Vagina (tissue), 2 donors: ENCODE results near the gene TMPRSS2. TPM values are rescaled to one million over a fixed set of nuclear protein-coding genes. Genes with fewer than 3 reads are reported as not detected.

Source experiments
- DNase-seq, 2 donors: peaks; one replicate each; pipeline ENCODE4 v3.0.0-alpha.2; 2017; ENCODE audit errors: extremely low spot score in 2 of 2
- H3K27ac ChIP-seq: fragments of 200-600 bp; sonication (generic); one replicate; pipeline ENCODE4 v1.5.1; 2019
- H3K27me3 ChIP-seq: fragments of 200-600 bp; sonication (generic); one replicate; pipeline ENCODE4 v1.5.1; 2019
- H3K36me3 ChIP-seq, 2 donors: fragments of 200-600 bp; sonication (generic); one replicate each; pipeline ENCODE4 v1.5.1; 2017 to 2019
- H3K4me1 ChIP-seq: fragments of 200-600 bp; sonication (generic); one replicate; pipeline ENCODE4 v1.5.1; 2019
- H3K4me3 ChIP-seq, 2 donors: fragments of 200-600 bp; sonication (generic); 1 replicate in 1 of 2; 2 replicates in 1 of 2; pipeline ENCODE4 v1.5.1; 2016 to 2019
- H3K9me3 ChIP-seq: fragments of 200-600 bp; sonication (generic); one replicate; pipeline ENCODE4 v1.5.1; 2019
- CTCF ChIP-seq, 3 experiments: fragments of 450-650 bp in 2 of 3; fragments of 200-600 bp in 1 of 3; sonication (generic) in 1 of 3; IDR thresholded peaks; one replicate each; pipeline ENCODE4 v1.5.1; 2017 to 2019; ENCODE audit warnings: antibody characterized with exemption in 3 of 3, mild to moderate bottlenecking in 2 of 3, moderate library complexity in 2 of 3
- POLR2A ChIP-seq, 2 donors: fragments of 450-650 bp; IDR thresholded peaks; one replicate each; pipeline ENCODE4 v1.6.1; 2017; ENCODE audit warnings: antibody characterized with exemption in 2 of 2, mild to moderate bottlenecking in 2 of 2, moderate library complexity in 2 of 2
- POLR2AphosphoS5 ChIP-seq, 2 donors: sonication (generic); formaldehyde crosslinking; IDR thresholded peaks; one replicate each; pipeline ENCODE4 v1.9.0; 2017; ENCODE audit warnings: antibody characterized with exemption in 2 of 2, mild to moderate bottlenecking in 2 of 2, low read depth in 1 of 2; ENCODE audit not compliant: insufficient read depth in 1 of 2
- intact Hi-C: fragments of 100-400 bp; cut with DNase I; formaldehyde crosslinking; loops from one replicate; pipeline ENCODE4 v1.15.1; 2023
- total RNA-seq: library from RNA; depleted of rRNA; stranded (reverse); fragments of >200 nt; gene quantifications from one replicate; pipeline ENCODE4 v1.2.3, GENCODE V29; 2016

The TMPRSS2 gene
- total RNA-seq, 1 donor from 2014 or later, result 19.9 TPM

GRCh38 chr21:41545500-41546359 lies 37.8 kb upstream of the TMPRSS2 start:
- intact Hi-C loops, result no loop called here
- Histone ChIP-seq H3K4me3 (no peak overlapping the region), H3K27me3 (no peaks in the 10 kb centered on the region), H3K9me3 (no peaks in the 10 kb centered on the region), H3K4me1 (no peaks in the 10 kb centered on the region), H3K36me3 (no peaks in the 10 kb centered on the region), H3K27ac (no peak overlapping the region)
- DNase-seq, result no peak
- TF ChIP-seq CTCF (IDR thresholded peaks at IDR 0.05), result no peak
- no peak for TF ChIP-seq POLR2A (IDR thresholded peaks at IDR 0.05)
- no peak for TF ChIP-seq POLR2AphosphoS5 (IDR thresholded peaks at IDR 0.05; ENCODE audit: insufficient read depth in 1 of 2, low read depth in 1 of 2)

- Histone ChIP-seq H3K4me1 (no peaks in the 10 kb centered on the region), H3K36me3 (no peaks in the 10 kb centered on the region), H3K27me3 (no peaks in the 10 kb centered on the region), H3K27ac (no peak overlapping the region), H3K9me3 (no peaks in the 10 kb centered on the region), H3K4me3 (no peak overlapping the region)
- intact Hi-C loops, result no loop called here
- TF ChIP-seq POLR2A (IDR thresholded peaks at IDR 0.05) (no peak), CTCF (IDR thresholded peaks at IDR 0.05) (no peak), POLR2AphosphoS5 (IDR thresholded peaks at IDR 0.05; ENCODE audit: insufficient read depth in 1 of 2, low read depth in 1 of 2) (no peak)
- DNase-seq, result no peak
These were observed 34.8 kb upstream of the TMPRSS2 start for GRCh38 chr21:41542727-41543126.

GRCh38 chr21:41537356-41537755 lies 29.4 kb upstream of the TMPRSS2 start:
- Histone ChIP-seq H3K36me3 (no peaks in the 10 kb centered on the region), H3K4me1 (no peaks in the 10 kb centered on the region), H3K27ac (no peak overlapping the region), H3K27me3 (no peaks in the 10 kb centered on the region), H3K9me3 (no peaks in the 10 kb centered on the region), H3K4me3 (no peak overlapping the region)
- intact Hi-C loops, result no loop called here
- TF ChIP-seq POLR2AphosphoS5 (IDR thresholded peaks at IDR 0.05; ENCODE audit: insufficient read depth in 1 of 2, low read depth in 1 of 2) (no peak), POLR2A (IDR thresholded peaks at IDR 0.05) (no peak), CTCF (IDR thresholded peaks at IDR 0.05) (no peak)
- no peak for DNase-seq

- Histone ChIP-seq H3K4me1 (no peaks in the 10 kb centered on the region), H3K27ac (no peak overlapping the region), H3K4me3 (no peak overlapping the region), H3K36me3 (no peaks in the 10 kb centered on the region), H3K9me3 (no peaks in the 10 kb centered on the region), H3K27me3 (no peaks in the 10 kb centered on the region)
- no peak for DNase-seq
- intact Hi-C loops, result no loop called here
- no peak for TF ChIP-seq POLR2AphosphoS5 (IDR thresholded peaks at IDR 0.05; ENCODE audit: insufficient read depth in 1 of 2, low read depth in 1 of 2)
- TF ChIP-seq CTCF (IDR thresholded peaks at IDR 0.05), result no peak
- no peak for TF ChIP-seq POLR2A (IDR thresholded peaks at IDR 0.05)
These were observed 28.8 kb upstream of the TMPRSS2 start for GRCh38 chr21:41536827-41537103.

GRCh38 chr21:41536076-41536826 lies 28.3 kb upstream of the TMPRSS2 start:
- Histone ChIP-seq H3K4me1 (no peaks in the 10 kb centered on the region), H3K27me3 (no peaks in the 10 kb centered on the region), H3K27ac (no peak overlapping the region), H3K4me3 (no peak overlapping the region), H3K9me3 (no peaks in the 10 kb centered on the region), H3K36me3 (no peaks in the 10 kb centered on the region)
- intact Hi-C loops, result no loop called here
- DNase-seq, result no peak
- TF ChIP-seq CTCF (IDR thresholded peaks at IDR 0.05), result no peak
- TF ChIP-seq POLR2A (IDR thresholded peaks at IDR 0.05), result no peak
- no peak for TF ChIP-seq POLR2AphosphoS5 (IDR thresholded peaks at IDR 0.05; ENCODE audit: insufficient read depth in 1 of 2, low read depth in 1 of 2)
